Measurements from ENCODE around the gene LRCH4. TPM values are rescaled to one million over a fixed set of nuclear protein-coding genes. Genes with fewer than 3 reads are reported as not detected.
A peak's percentile ranks its signal among the peaks of the same experiment; 100 is the strongest.

Gene LRCH4
- total RNA-seq, 2 experiments from 2014 or later: 313 to 317 TPM

- H3K4me1 Mint-ChIP-seq (ENCODE audit: low read depth): peaks cover 10% of the 10 kb centered on the region
- DNase-seq (no peak), ATAC-seq (ENCODE audit: poor library complexity) (no peak)
- H3K36me3 Mint-ChIP-seq (ENCODE audit: low read depth): peaks cover 46% of the 10 kb centered on the region
- Histone ChIP-seq H3K9me3 (ENCODE audit: control insufficient read depth in 1 of 2, insufficient read depth in 1 of 2, low read length in 2 of 2) (no peaks in the 10 kb centered on the region), H3K36me3 (ENCODE audit: insufficient read depth, low read length) (peaks cover 77% of the 10 kb centered on the region), H3K4me1 (ENCODE audit: insufficient read depth, low read length) (peaks cover 27% of the 10 kb centered on the region), H3K27ac (ENCODE audit: low read depth in 1 of 2, low read length in 2 of 2) (no peak overlapping the region), H3K27me3 (ENCODE audit: control insufficient read depth in 1 of 2, insufficient read depth in 2 of 2, low read length in 2 of 2) (no peaks in the 10 kb centered on the region), H3K4me3 (ENCODE audit: low read length) (no peak overlapping the region)
- ChIA-PET POLR2A (no interaction called here), CTCF (no interaction called here)
- no peak overlapping the region for H3K27ac Mint-ChIP-seq
- TF ChIP-seq CTCF (IDR thresholded peaks at IDR 0.05): no peak
- H3K27me3 Mint-ChIP-seq: no peaks in the 10 kb centered on the region
- H3K9me3 Mint-ChIP-seq: no peaks in the 10 kb centered on the region
- no peak overlapping the region for H3K4me3 Mint-ChIP-seq
- intact Hi-C loops (cut with DNase I, micrococcal nuclease): no loop called here
These were observed 10.7 kb downstream of the LRCH4 start for GRCh38 chr7:100575206-100575631.

GRCh38 chr7:100574362-100575205 is 11.3 kb downstream of the LRCH4 start:
- Histone ChIP-seq H3K27ac (ENCODE audit: low read depth in 1 of 2, low read length in 2 of 2) (no peak overlapping the region), H3K9me3 (ENCODE audit: control insufficient read depth in 1 of 2, insufficient read depth in 1 of 2, low read length in 2 of 2) (no peaks in the 10 kb centered on the region), H3K27me3 (ENCODE audit: control insufficient read depth in 1 of 2, insufficient read depth in 2 of 2, low read length in 2 of 2) (no peaks in the 10 kb centered on the region), H3K4me3 (ENCODE audit: low read length) (no peak overlapping the region), H3K4me1 (ENCODE audit: insufficient read depth, low read length) (peaks cover 30% of the 10 kb centered on the region), H3K36me3 (ENCODE audit: insufficient read depth, low read length) (peaks cover 71% of the 10 kb centered on the region)
- ChIA-PET CTCF (no interaction called here), POLR2A (interaction anchor here (4.6 kb wide), 1 partner anchor 11 kb away, joined by 70 read pairs; the partner anchor contains the start of genes FBXO24 and LRCH4)
- DNase-seq (no peak), ATAC-seq (ENCODE audit: poor library complexity) (no peak)
- Mint-ChIP-seq H3K4me1 (ENCODE audit: low read depth) (peaks cover 11% of the 10 kb centered on the region), H3K9me3 (no peaks in the 10 kb centered on the region), H3K4me3 (no peak overlapping the region), H3K36me3 (ENCODE audit: low read depth) (peaks cover 46% of the 10 kb centered on the region), H3K27ac (no peak overlapping the region), H3K27me3 (no peaks in the 10 kb centered on the region)
- intact Hi-C loops (cut with DNase I, micrococcal nuclease): no loop called here
- no peak for TF ChIP-seq CTCF (IDR thresholded peaks at IDR 0.05)

- H3K9me3 Mint-ChIP-seq: no peaks in the 10 kb centered on the region
- Histone ChIP-seq H3K36me3 (ENCODE audit: insufficient read depth, low read length) (peaks cover 65% of the 10 kb centered on the region), H3K9me3 (ENCODE audit: control insufficient read depth in 1 of 2, insufficient read depth in 1 of 2, low read length in 2 of 2) (no peaks in the 10 kb centered on the region), H3K4me3 (ENCODE audit: low read length) (no peak within 1 kb of the TSS), H3K27ac (ENCODE audit: low read depth in 1 of 2, low read length in 2 of 2) (no peak within 1 kb of the TSS), H3K4me1 (ENCODE audit: insufficient read depth, low read length) (peaks cover 38% of the 10 kb centered on the region), H3K27me3 (ENCODE audit: control insufficient read depth in 1 of 2, insufficient read depth in 2 of 2, low read length in 2 of 2) (no peaks in the 10 kb centered on the region)
- CTCF ChIA-PET: no interaction called here
- peaks cover 18% of the 10 kb centered on the region for H3K4me1 Mint-ChIP-seq (ENCODE audit: low read depth)
- peak in 1 of 14 experiments; percentile 42 for DNase-seq
- no peak within 1 kb of the TSS for H3K4me3 Mint-ChIP-seq
- no peaks in the 10 kb centered on the region for H3K27me3 Mint-ChIP-seq
- intact Hi-C loops (cut with DNase I, micrococcal nuclease): no loop called here
- H3K36me3 Mint-ChIP-seq (ENCODE audit: low read depth): peaks cover 42% of the 10 kb centered on the region
- TF ChIP-seq CTCF (IDR thresholded peaks at IDR 0.05): no peak
- no peak within 1 kb of the TSS for H3K27ac Mint-ChIP-seq
- POLR2A ChIA-PET: interaction anchor here (4.6 kb wide), 1 partner anchor 11 kb away, joined by 70 read pairs; the partner anchor contains the start of genes FBXO24 and LRCH4
- ATAC-seq (ENCODE audit: poor library complexity): no peak
These were observed 12.1 kb downstream of the LRCH4 start, which contains the start of gene SAP25 for GRCh38 chr7:100573691-100574361. Gene SAP25, minus strand, starts transcription at chr7:100573900. Its CDS starts 158 bp downstream, at chr7:100573742.
